Esophagus muscularis mucosa (tissue), 3 donors: Measurements from ENCODE around the gene RERE.

Experiments used
- POLR2AphosphoS5 ChIP-seq, 2 donors: sonication (generic); formaldehyde crosslinking; IDR thresholded peaks; one replicate each; pipeline ENCODE4 v1.6.1; 2017; ENCODE audit warnings: antibody characterized with exemption in 2 of 2
- TF ChIP-seq, protein P1 (sequence below), 3 experiments: fragments of 200-600 bp in 2 of 3; fragments of 450-650 bp in 1 of 3; sonication (generic) in 2 of 3; IDR thresholded peaks; one replicate each; pipeline ENCODE4 v1.5.1; 2017 to 2019; ENCODE audit warnings: antibody characterized with exemption in 3 of 3, mild to moderate bottlenecking in 2 of 3, moderate library complexity in 1 of 3

DNA sequence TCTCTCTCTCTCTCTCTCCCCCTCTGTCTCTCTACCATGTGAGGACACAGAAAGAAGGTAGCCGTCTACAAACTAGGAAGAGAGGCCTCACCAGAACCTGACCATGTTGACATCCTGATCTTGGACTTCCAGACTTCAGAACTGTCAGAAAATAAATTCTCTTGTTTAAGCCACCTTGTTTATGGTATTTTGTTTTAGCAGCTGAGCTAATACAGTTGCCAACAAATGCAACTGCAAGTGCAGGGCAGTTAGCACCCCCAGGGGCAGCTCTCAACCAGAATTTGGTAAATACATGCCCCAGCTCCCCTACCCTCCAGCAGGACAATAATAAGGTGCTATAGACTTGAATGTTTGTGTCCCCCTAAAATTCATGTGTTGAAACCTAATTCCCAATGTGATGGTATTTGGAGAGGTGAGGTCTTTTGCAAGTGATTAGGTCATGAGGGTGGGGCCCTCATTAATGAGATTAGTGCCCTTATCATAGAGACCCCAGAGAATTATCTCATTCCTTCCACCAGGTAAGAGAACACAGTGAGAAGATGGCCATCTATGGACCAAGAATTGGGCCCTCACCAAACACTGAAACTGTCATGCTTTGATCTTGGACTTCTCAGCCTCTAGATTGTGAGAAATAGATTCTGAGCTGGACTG is 506.2 kb downstream of the RERE start:
- TF ChIP-seq, protein P1, sequence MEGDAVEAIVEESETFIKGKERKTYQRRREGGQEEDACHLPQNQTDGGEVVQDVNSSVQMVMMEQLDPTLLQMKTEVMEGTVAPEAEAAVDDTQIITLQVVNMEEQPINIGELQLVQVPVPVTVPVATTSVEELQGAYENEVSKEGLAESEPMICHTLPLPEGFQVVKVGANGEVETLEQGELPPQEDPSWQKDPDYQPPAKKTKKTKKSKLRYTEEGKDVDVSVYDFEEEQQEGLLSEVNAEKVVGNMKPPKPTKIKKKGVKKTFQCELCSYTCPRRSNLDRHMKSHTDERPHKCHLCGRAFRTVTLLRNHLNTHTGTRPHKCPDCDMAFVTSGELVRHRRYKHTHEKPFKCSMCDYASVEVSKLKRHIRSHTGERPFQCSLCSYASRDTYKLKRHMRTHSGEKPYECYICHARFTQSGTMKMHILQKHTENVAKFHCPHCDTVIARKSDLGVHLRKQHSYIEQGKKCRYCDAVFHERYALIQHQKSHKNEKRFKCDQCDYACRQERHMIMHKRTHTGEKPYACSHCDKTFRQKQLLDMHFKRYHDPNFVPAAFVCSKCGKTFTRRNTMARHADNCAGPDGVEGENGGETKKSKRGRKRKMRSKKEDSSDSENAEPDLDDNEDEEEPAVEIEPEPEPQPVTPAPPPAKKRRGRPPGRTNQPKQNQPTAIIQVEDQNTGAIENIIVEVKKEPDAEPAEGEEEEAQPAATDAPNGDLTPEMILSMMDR (IDR thresholded peaks at IDR 0.05), result no peak
- no peak for TF ChIP-seq POLR2AphosphoS5 (IDR thresholded peaks at IDR 0.05)
